Activated CD8-positive, alpha-beta T cell treated with anti-CD3 and anti-CD28 coated beads for 36 hours (primary cell): Measurements from ENCODE around the gene GALNT12. TPM values are rescaled to one million over a fixed set of nuclear protein-coding genes. Genes with fewer than 3 reads are reported as not detected.

Source experiments
- ATAC-seq: fragments of 200-7000 bp; cut with Tn5 transposase; one replicate; pipeline ENCODE4 v1.10.0; 2021; ENCODE audit warnings: mild to moderate bottlenecking, moderate library complexity
- CTCF ChIA-PET: fragments of 350-600 bp; sonication (Branson Sonifier 250); formaldehyde crosslinking; loops from one replicate; lab custom pipeline; 2021; ENCODE audit warnings: antibody characterized with exemption; lab: Charles Lee
- POLR2A ChIA-PET: fragments of 350-600 bp; sonication (Branson Sonifier 250); formaldehyde crosslinking; loops from one replicate; lab custom pipeline; 2021; ENCODE audit warnings: antibody characterized with exemption; lab: Charles Lee
- DNase-seq: peaks from one replicate; pipeline ENCODE4 v3.0.0-alpha.2; 2020
- H3K27ac Mint-ChIP-seq: one replicate; pipeline ENCODE4 v1.8.0; 2021; ENCODE audit warnings: mild to moderate bottlenecking, mixed read lengths
- H3K27me3 Mint-ChIP-seq: one replicate; pipeline ENCODE4 v1.8.0; 2021; ENCODE audit warnings: mixed read lengths
- H3K36me3 Mint-ChIP-seq: one replicate; pipeline ENCODE4 v1.8.0; 2021; ENCODE audit warnings: low read depth, mixed read lengths
- H3K4me1 Mint-ChIP-seq: one replicate; pipeline ENCODE4 v1.8.0; 2021; ENCODE audit warnings: low read depth, mixed read lengths
- H3K4me3 Mint-ChIP-seq: one replicate; pipeline ENCODE4 v1.8.0; 2021; ENCODE audit warnings: mild to moderate bottlenecking, moderate library complexity, mixed read lengths
- H3K9me3 Mint-ChIP-seq: one replicate; pipeline ENCODE4 v1.8.0; 2021; ENCODE audit warnings: mixed read lengths
- intact Hi-C: fragments of 100-400 bp; cut with micrococcal nuclease; formaldehyde crosslinking; loops from one replicate; pipeline ENCODE4 v1.10.0; 2022
- total RNA-seq, 2 experiments: library from RNA; stranded (reverse); gene quantifications; one replicate each; pipeline ENCODE4 v1.2.3, GENCODE V29; 2021
- TF ChIP-seq, protein P1 (sequence below): fragments of 200-600 bp; IDR thresholded peaks from one replicate; pipeline ENCODE4 v1.8.0; 2022; ENCODE audit warnings: antibody characterized with exemption, mild to moderate bottlenecking

The GALNT12 gene
- total RNA-seq, 2 experiments from 2014 or later = 12.8 to 14.3 TPM

DNA sequence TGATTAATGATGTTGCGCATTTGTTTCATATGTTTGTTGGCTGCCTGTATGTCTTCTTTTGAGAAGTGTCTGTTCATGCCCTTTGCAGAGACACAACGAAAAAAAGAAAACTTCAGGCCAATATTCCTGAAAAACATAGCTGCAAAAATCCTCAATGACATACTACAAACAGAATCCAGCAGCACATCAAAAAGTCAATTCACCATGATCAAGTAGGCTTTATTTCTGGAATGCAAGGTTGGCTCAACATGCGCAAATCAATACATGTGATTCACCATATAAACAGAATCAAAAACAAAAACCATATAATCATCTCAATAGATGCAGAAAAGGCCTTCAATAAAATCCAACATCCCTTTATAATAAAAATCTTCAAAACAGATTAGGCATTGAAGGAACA is 9.2 kb upstream of the GALNT12 start:
- no peak overlapping the region for H3K27ac Mint-ChIP-seq
- TF ChIP-seq, protein P1, sequence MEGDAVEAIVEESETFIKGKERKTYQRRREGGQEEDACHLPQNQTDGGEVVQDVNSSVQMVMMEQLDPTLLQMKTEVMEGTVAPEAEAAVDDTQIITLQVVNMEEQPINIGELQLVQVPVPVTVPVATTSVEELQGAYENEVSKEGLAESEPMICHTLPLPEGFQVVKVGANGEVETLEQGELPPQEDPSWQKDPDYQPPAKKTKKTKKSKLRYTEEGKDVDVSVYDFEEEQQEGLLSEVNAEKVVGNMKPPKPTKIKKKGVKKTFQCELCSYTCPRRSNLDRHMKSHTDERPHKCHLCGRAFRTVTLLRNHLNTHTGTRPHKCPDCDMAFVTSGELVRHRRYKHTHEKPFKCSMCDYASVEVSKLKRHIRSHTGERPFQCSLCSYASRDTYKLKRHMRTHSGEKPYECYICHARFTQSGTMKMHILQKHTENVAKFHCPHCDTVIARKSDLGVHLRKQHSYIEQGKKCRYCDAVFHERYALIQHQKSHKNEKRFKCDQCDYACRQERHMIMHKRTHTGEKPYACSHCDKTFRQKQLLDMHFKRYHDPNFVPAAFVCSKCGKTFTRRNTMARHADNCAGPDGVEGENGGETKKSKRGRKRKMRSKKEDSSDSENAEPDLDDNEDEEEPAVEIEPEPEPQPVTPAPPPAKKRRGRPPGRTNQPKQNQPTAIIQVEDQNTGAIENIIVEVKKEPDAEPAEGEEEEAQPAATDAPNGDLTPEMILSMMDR = no peak
- CTCF ChIA-PET = interaction anchor here (1.2 kb wide), 1 partner anchor 8 kb away, joined by 7 read pairs; no protein-coding TSS in a partner anchor

DNA sequence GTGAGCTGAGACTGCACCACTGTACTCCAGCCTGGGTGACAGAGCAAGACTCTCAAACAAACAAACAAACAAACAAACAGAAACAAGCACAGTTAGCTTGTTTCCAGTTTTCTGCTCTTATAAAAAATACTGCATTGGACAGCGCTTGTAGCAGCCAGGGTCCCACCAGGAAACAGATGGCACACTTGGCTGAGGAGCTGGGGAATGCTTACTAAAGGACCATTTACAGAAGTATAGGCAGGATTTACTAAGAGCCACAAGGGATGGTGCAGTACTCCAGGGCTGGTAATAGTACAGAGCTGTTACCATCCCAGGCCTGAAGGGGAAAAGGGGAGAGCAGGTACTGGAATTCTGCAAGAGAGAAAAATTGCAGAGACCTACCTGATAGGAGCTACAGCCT is 5.9 kb upstream of the GALNT12 start:
- H3K4me1 Mint-ChIP-seq = no peaks in the 10 kb centered on the region
- POLR2A ChIA-PET = interaction anchor here (0.6 to 0.8 kb wide), 2 partner anchors 67 to 809 kb away, joined by 3 read pairs; no protein-coding TSS in a partner anchor
- CTCF ChIA-PET = no interaction called here

More for the DNA sequence above, 9.2 kb upstream of the GALNT12 start:
- H3K36me3 Mint-ChIP-seq = no peaks in the 10 kb centered on the region
- peaks cover 16% of the 10 kb centered on the region for H3K4me1 Mint-ChIP-seq
- DNase-seq (no peak), ATAC-seq (no peak)
- intact Hi-C loops = no loop called here
- POLR2A ChIA-PET = no interaction called here
- no peaks in the 10 kb centered on the region for H3K27me3 Mint-ChIP-seq
- no peak overlapping the region for H3K4me3 Mint-ChIP-seq
- H3K9me3 Mint-ChIP-seq = peaks cover 13% of the 10 kb centered on the region

DNA sequence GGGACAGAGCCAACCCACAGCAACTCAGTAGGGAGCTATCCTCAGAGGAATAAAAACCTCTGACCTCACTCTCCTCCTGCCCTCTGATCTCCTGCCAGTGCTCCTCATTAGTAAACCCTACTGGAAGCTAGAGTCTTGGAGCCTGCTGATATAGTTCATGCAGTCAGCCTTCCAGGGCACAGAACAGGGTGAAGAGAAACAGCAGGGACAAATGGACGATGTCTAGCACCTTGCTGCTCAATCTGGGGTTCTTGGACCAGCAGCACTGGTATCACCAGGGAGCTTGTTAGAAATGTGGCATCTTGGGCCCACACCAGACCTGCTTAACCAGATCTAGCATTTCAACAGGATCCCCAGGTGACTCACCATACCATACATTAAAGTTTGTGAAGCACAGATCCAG is 5.5 kb upstream of the GALNT12 start:
- POLR2A ChIA-PET = interaction anchor here (0.6 to 0.8 kb wide), 3 partner anchors 66 to 810 kb away, joined by 3 to 4 read pairs (median 3); no protein-coding TSS in a partner anchor
- intact Hi-C loops = no loop called here
- CTCF ChIA-PET = no interaction called here
- TF ChIP-seq, protein P1 = no peak
- ATAC-seq (no peak), DNase-seq (no peak)
- Mint-ChIP-seq H3K9me3 (peaks cover 13% of the 10 kb centered on the region), H3K27ac (no peak overlapping the region), H3K27me3 (peaks cover 2% of the 10 kb centered on the region), H3K36me3 (no peaks in the 10 kb centered on the region), H3K4me1 (peaks cover 3% of the 10 kb centered on the region), H3K4me3 (no peak overlapping the region)

More for the DNA sequence above, 5.9 kb upstream of the GALNT12 start:
- Mint-ChIP-seq H3K27ac (no peak overlapping the region), H3K4me3 (no peak overlapping the region), H3K27me3 (peaks cover 2% of the 10 kb centered on the region), H3K36me3 (no peaks in the 10 kb centered on the region), H3K9me3 (peaks cover 13% of the 10 kb centered on the region)
- intact Hi-C loops = no loop called here
- DNase-seq = no peak
- TF ChIP-seq, protein P1 = no peak
- ATAC-seq = no peak

DNA sequence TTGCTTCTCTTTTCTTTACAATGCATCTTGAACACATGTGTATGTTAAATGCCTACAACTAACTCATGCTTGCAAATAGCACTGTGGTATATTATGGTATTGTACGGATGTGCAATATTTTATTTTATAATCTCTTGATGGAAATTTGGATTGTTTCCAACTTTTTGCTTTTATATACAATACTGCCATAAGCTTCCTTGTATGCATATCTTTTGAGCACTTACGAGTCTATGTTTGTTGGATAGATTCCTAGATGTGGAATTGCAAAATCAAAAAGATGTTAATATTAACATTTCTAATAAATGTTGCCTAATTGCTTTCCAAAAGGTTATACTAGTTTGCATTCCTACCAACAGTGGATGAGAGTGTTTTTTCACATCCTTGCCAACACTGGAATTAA is 3.4 kb upstream of the GALNT12 start:
- ATAC-seq (no peak), DNase-seq (no peak)
- TF ChIP-seq, protein P1 = no peak
- Mint-ChIP-seq H3K4me3 (no peak overlapping the region), H3K9me3 (peaks cover under 1% of the 10 kb centered on the region), H3K27ac (no peak overlapping the region), H3K36me3 (no peaks in the 10 kb centered on the region), H3K27me3 (peaks cover 2% of the 10 kb centered on the region), H3K4me1 (peaks cover 12% of the 10 kb centered on the region)
- CTCF ChIA-PET = interaction anchor here (1.2 kb wide), 1 partner anchor 14 kb away, joined by 4 read pairs; no protein-coding TSS in a partner anchor
- POLR2A ChIA-PET = no interaction called here
- intact Hi-C loops = no loop called here

DNA sequence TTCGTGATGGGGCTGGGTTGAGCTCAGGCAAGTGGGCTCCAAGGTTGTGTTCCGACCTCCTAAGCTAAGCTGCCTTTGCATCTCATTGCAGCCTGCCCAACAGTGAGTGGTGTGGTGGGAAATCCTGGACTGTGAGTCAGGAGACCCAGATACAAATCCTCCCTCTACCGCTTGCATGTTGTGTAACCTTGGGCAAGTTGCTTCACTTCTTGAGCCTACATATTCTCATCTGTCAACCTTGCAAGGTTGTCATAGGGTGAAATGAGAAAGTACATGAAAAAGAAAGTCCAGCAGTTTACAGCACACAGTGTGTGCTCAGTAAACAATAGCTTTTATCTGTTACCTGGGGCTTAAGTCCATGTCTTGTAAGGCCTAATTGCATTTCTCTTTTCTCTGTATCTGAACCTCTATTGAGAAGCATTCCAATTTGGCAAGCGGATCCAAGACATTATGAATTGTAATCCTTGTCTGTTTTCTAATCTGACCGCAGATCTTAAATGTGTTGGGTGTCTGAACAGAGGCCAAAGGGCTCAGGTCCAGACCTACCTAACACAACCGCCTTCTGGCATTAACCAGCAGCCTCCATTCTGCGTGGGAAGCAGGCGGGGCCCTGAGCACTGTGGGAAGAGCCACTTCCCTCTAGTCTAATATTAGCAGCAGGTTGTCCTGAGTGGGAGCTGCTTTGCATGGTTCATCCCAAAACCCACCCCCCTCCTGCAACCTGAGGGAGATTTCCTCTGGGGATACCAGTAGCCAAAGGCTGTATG is 1.8 kb upstream of the GALNT12 start:
- ChIA-PET CTCF (interaction anchor here (0.9 to 3.6 kb wide), 10 partner anchors 8 to 358 kb away, joined by 3 to 18 read pairs (median 6); no protein-coding TSS in a partner anchor), POLR2A (no interaction called here)
- intact Hi-C loops = no loop called here
- TF ChIP-seq, protein P1 = no peak
- Mint-ChIP-seq H3K27ac (no peak overlapping the region), H3K4me3 (no peak overlapping the region), H3K4me1 (peaks cover 17% of the 10 kb centered on the region), H3K9me3 (no peaks in the 10 kb centered on the region), H3K27me3 (peaks cover 2% of the 10 kb centered on the region), H3K36me3 (no peaks in the 10 kb centered on the region)
- ATAC-seq = no peak
- DNase-seq = no peak
